Activated effector memory CD4-positive, alpha-beta T cell treated with anti-CD3 and anti-CD28 coated beads, Interleukin-2, amount 50 U/mL, for 16 hours (primary cell): ENCODE results near the gene ACLY.
A peak's percentile ranks its signal among the peaks of the same experiment; 100 is the strongest.

ENCODE experiments used
- DNase-seq: peaks from one replicate; pipeline ENCODE4 v3.0.0-alpha.2; 2020

ACLY gene

DNA sequence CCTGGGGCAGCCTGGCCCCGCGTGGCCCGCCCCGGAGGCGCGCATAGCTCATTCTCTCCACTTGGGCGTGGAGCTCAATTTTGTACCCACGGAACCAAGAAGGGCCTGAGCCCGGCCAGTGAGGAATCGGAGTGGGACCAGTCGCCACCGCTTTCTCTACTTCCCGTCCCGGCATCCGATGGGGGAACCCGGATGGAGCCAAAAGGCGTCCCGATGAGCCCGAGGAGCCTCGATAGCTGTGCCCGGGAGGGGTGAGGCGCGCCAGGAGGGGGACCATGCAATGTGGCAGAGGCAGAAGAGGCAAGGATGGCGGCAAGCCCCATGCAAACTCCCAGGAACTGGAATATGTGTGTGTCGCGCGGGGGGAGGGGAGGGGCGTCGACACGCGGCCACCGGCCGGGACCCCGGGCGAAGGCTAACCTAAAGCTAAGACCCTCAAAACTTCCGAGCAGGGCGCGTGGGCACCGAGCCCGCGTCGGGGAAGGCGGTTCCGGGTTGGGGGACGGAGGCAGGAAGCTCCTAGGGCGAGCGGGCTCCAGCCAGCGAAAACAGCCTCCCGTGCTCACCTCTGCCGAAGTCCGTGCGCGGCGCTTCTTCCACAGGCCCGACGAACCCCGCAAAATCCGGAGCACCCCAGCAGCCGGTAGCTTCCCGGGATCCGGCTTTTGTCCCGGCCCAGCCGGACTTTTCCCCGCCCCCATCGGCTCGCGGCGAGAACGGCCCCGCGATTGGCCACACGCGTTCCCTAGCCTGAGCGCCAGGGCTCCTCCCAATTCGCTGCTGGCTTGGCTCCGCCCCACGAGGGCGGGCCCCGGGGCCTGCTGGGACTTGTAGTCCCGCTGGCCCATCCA is at the start of gene ACLY:
Gene ACLY (minus strand): TSS at position 638 of the 851 bp plus-strand sequence. CDS start 5,078 bp downstream, outside the sequence.
- peak; percentile 99 for DNase-seq

GRCh38 chr17:41967921-41968578 is 49.3 kb upstream of the ACLY start:
- DNase-seq, result no peak

DNA sequence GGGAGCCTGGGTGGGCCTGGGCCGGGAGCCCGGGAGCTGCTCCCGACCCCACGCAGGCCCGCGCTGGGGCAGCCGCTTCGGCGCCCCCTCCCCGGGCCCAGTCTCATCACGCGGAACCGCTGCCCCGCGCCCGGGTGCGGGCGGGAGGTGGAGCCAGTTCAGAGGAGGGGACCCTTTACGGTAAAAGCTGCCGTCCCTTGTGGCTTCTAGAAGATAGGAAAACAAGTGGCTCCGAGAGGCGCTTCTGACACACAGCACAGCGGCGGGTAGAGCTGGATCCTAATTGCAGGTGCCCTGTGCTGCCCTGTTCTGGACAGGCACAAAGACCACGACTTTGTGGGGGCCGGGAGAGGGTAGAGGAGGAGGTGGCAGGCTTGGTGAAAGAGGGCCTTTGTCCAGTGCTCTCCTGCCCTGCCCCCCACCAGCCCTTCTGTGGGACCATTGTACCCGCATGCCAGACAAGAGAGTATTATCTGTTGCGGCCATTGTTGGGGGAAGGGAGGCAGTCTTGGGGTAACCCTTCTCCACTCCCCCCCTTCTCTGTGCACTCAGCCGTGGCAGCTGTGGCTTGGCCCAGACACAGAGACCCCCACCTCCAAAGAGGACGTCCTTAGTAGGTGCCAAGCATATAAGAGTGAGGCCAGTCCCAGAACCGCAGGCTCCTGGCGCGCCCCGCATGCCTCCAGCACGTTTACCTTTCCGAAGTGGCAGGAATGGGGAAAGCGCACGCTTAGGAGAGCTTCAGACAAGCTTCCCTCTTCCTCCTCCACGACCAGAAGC is 48.6 kb upstream of the ACLY start:
- DNase-seq, result peak; percentile 77

DNA sequence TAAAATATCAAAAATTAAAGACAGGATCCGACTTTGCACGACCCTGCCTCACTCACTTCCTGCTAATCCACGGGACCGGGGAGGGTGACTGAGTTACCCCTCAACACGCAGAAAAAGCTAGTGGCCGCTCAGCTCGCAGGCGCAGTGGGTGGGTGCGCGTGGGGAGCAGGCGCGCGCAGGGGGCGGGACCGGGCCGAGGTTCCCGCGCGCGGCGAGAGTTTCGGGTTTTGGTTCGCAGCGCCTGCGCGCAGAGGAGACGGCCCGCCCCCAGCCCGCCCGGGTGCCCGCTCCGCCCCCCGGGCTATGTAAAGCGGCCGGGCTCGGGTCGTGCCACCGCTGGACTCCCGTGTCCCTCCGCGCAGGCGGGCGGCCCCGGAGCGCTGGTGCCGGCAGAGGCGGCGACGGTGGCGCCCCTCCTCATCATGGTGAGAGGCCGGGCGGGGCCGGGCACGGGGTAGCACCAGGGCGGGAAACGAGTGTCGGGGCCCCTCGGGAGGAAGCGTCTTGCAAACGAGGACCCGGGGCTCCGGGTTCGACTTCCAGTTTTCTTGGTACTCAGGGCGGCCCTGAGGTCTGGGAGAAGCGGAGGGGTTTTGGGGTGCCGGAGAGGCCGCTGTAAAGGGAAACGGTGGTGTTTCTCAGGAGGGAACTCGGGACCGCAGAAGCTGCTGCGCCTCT is 47.9 kb upstream of the ACLY start, which contains the start of gene CNP:
Gene CNP (plus strand): TSS at position 333 of the 678 bp plus-strand sequence. CDS start 90 bp downstream, at position 423.
- peak; percentile 97 for DNase-seq

GRCh38 chr17:41965694-41966462 is 47.1 kb upstream of the ACLY start:
- DNase-seq, result peak; percentile 89

DNA sequence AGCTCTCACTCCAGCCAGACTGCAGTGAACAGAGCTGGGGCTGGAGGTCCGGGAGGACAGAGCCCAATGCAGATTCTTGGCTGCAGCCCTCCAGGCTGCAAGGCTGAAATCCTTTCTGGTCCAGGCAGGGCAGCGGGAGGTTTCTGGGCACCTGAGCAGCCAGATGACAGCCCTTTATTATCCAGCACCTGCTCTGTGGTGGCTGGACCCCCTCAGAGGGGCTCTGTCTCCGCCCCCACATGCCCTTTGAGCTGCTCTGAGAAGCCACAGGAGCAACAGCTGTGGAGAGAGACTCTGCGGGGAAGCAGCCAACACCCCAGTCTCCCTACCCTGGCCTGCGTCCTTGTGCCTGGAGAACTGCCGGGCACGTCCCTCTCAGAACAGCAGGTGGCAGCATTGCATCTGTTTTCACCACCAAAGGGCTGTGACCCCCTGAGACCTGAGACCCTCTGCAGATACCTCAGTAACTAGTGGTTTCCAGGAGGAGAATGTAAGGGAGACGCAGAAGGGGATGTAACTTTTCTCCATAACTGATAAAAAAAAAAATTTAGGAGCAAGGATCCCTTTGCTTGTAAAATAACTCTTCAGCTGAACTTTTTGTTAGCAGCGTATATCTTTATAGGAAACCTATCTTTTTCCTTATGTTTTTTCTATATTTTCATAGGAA is 44.1 kb upstream of the ACLY start:
- DNase-seq, result peak; percentile 88

DNA sequence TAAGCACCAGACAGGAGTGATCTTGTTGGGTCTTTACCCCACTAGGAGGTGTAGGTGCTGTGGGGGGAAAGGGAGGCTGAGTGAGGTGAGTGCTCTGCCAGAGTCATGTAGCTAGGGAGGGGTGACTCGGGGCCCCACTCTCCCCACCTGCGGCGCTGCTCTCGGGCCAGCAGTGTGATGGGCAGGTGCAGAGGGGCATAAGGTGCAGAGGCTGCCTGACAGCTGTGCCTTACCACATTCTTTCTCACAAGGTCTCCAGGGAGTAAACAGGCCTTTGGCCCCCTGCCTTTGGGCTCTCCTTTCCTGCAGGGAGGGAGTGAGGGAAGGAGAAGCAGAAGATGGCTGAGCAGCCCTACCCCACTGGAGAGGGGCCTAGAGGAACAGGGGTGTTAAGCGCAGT is 43.4 kb upstream of the ACLY start:
- DNase-seq, result no peak

- no peak for DNase-seq
Observed at GRCh38 chr17:41959336-41960095, 40.8 kb upstream of the ACLY start.

- DNase-seq, result no peak
Observed at GRCh38 chr17:41959030-41959335, 40.2 kb upstream of the ACLY start.

GRCh38 chr17:41957869-41958439 is 39.2 kb upstream of the ACLY start:
- no peak for DNase-seq

DNA sequence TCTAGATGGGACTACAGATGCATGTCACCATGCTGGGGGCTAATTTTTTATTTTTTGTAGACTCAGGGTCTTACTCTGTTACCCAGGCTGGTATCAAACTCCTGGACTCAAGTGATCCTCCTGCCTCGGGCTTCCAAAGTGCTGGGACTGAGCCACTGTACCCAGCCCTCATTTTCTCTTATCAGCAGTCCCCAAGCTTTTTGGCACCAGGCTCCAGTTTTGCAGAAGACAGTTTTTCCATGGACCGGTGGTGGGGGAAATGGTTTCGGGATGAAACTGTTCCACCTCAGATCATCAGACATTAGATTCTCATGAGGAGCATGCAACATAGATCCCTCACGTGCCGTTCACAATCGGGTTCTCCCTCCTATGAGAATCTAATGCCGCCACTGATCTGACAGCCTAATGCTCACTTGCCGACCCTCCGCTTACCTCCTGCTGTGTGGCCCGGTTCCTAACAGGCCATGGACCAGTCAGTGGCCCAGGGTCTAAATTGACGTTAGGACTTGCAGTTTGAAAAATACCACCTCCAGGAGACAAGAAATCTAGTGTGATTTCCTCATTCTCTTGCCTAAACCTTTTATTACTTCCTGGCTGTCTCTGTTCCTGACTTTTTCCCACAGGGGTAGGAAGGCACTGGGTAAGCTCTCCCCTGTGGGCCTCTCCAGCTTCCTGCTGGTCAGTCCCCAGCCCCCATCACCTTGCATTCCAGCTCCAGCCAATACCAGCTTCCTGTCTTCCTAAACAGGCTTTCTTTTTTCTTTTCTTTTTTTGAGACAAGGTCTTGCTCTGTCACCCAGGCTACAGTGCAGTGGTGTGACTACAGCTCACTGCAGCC is 38.5 kb upstream of the ACLY start:
- DNase-seq, result no peak

GRCh38 chr17:41956522-41956921 is 37.8 kb upstream of the ACLY start:
- no peak for DNase-seq

- DNase-seq, result no peak
Observed at GRCh38 chr17:41948762-41949460, 30.2 kb upstream of the ACLY start.

DNA sequence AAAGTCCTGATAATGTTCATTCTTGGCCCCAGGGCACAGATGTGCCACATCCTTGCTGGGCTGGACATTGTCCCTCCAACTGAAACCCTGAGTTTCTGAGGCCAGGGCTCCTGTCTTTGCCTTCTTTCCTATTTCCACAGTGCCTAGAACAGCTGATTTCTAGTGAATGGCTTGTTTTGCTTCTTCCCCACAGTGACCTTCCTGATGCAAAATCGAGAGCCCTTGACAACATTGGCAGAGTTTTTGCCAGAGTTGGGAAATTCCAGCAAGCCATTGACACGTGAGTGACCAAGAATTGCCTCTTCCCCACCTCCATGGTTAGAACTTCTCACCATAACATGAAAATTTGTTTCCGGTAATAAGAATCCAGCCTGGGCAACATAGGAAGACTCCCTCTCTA is 26.2 kb upstream of the ACLY start:
- no peak for DNase-seq

DNA sequence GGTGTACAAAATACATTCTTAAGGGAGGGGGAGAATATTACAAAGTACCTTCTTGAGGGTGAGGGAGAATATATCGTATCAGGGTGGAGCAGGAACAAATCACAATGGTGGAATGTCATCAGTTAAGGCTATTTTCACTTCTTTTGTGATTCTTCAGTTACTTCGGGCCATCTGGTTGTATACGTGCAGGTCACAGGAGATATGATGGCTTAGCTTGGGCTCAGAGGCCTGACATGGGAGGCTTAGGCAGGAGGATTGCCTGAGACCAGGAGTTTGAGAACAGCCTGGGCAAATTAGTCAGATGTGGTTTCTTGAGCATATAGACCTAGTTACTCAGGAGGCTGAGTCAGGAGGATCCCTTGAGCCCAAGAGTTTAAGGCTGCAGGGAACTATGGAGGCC is 24.7 kb upstream of the ACLY start:
- no peak for DNase-seq

- no peak for DNase-seq
Observed at GRCh38 chr17:41942626-41943373, 24.0 kb upstream of the ACLY start.

- DNase-seq, result no peak
Observed at GRCh38 chr17:41941168-41941567, 22.4 kb upstream of the ACLY start.

DNA sequence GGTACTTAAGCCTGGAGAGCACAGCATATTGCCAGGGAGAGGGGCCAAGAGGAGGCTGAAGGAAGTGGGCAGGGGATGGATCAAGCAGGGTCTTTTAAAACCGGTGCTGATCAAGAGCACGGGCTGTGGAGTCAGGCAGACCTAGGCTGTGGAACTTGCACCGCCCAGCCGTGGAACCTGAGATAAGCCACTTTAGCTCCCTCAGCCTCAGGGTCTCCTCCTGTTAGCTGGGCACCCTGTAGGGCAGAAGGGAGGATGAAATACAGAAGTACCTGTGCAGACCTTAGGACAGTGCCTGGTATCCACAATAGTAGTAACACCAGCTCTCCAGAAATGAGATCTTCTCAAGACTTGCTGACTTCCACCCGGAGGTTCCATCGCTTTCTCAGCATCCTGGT is 20.9 kb upstream of the ACLY start:
- DNase-seq, result no peak
